Spinal cord (tissue), 10 donors: ENCODE data around the gene MTMR8. TPM values are rescaled to one million over a fixed set of nuclear protein-coding genes. Genes with fewer than 3 reads are reported as not detected.
"Not testable (repeated sequence)": the region's sequence is repeated elsewhere in the genome, so short reads cannot be mapped to it uniquely, and the experiment has no call there.

Source experiments
- DNase-seq, 6 donors: peaks; one replicate each; pipeline versions ENCODE4 v3.0.0 to v3.0.0-alpha.2; 2013 to 2015; ENCODE audit warnings: low spot score in 6 of 6, low read depth in 4 of 6
- H3K27ac ChIP-seq: one replicate; pipeline ENCODE4 v1.5.1; 2013; ENCODE audit warnings: low read depth, low read length, control low read depth
- H3K27me3 ChIP-seq: one replicate; pipeline ENCODE4 v1.6.1; 2013; ENCODE audit warnings: low read length; ENCODE audit not compliant: control insufficient read depth, insufficient read depth
- H3K36me3 ChIP-seq: one replicate; pipeline ENCODE4 v1.6.1; 2013; ENCODE audit warnings: low read length; ENCODE audit not compliant: control insufficient read depth, insufficient read depth
- H3K4me1 ChIP-seq: one replicate; pipeline ENCODE4 v1.6.1; 2013; ENCODE audit warnings: low read length; ENCODE audit not compliant: control insufficient read depth, insufficient read depth
- H3K4me3 ChIP-seq: one replicate; pipeline ENCODE4 v1.5.1; 2013; ENCODE audit warnings: low read depth, low read length, control low read depth
- H3K9me3 ChIP-seq: one replicate; pipeline ENCODE4 v1.6.1; 2013; ENCODE audit warnings: low read length; ENCODE audit not compliant: control insufficient read depth, insufficient read depth
- WGBS: methylation state at CpG from one replicate; pipeline ENCODE4 v1.1.5; 2013; ENCODE audit warnings: missing lambda C conversion rate; ENCODE audit not compliant: insufficient coverage; 5-methylcytosine and 5-hydroxymethylcytosine counted together
- polyA plus RNA-seq, 2 donors: library from polyadenylated mRNA; unstranded; fragments of 120-200 nt; gene quantifications; one replicate each; pipeline ENCODE4 v1.2.1, GENCODE V29; 2013; ENCODE audit not compliant: insufficient read length in 2 of 2
- total RNA-seq, 2 donors: library from RNA; depleted of rRNA in 1 of 2; stranded (reverse); fragments of 120-200 nt in 1 of 2; fragments of >200 nt in 1 of 2; gene quantifications; one replicate each; pipeline versions ENCODE4 v1.2.3 to v1.2.4, GENCODE V29; 2013 to 2014
- donor health status: healthy.

The MTMR8 gene
- total and polyA plus RNA-seq, 4 donors = 1.5 to 4.5 (median 2.9) TPM

GRCh38 chrX:64394059-64394873 is 986 bp downstream of the MTMR8 start:
- Histone ChIP-seq H3K4me1 (peaks cover 6% of the 10 kb centered on the region), H3K27me3 (no peaks in the 10 kb centered on the region), H3K36me3 (no peaks in the 10 kb centered on the region), H3K4me3 (peak overlapping the region; percentile 51), H3K9me3 (no peaks in the 10 kb centered on the region), H3K27ac (no peak overlapping the region)
- 17% methylated on average over 4 of the region's 12 CpGs for WGBS
- no peak for DNase-seq

- Histone ChIP-seq H3K4me1 (peaks cover under 1% of the 10 kb centered on the region), H3K9me3 (no peaks in the 10 kb centered on the region), H3K27ac (no peak overlapping the region), H3K4me3 (no peak overlapping the region), H3K27me3 (no peaks in the 10 kb centered on the region), H3K36me3 (no peaks in the 10 kb centered on the region)
- no peak for DNase-seq
Measured at GRCh38 chrX:64389489-64389888, 5.8 kb downstream of the MTMR8 start.

GRCh38 chrX:64380789-64381188 is 14.5 kb downstream of the MTMR8 start:
- not testable (repeated sequence) for H3K9me3 ChIP-seq, H3K4me3 ChIP-seq, H3K4me1 ChIP-seq, H3K27me3 ChIP-seq, H3K36me3 ChIP-seq, DNase-seq, H3K27ac ChIP-seq
- no CpG with 5 or more reads among the region's 4 CpGs for WGBS

GRCh38 chrX:64379924-64380323 is 15.3 kb downstream of the MTMR8 start:
- Histone ChIP-seq H3K4me3 (no peak overlapping the region), H3K9me3 (peaks cover 1% of the 10 kb centered on the region), H3K36me3 (no peaks in the 10 kb centered on the region), H3K27me3 (no peaks in the 10 kb centered on the region), H3K27ac (no peak overlapping the region), H3K4me1 (no peaks in the 10 kb centered on the region)
- no CpG with 5 or more reads among the region's 1 CpG for WGBS
- DNase-seq = no peak

DNA sequence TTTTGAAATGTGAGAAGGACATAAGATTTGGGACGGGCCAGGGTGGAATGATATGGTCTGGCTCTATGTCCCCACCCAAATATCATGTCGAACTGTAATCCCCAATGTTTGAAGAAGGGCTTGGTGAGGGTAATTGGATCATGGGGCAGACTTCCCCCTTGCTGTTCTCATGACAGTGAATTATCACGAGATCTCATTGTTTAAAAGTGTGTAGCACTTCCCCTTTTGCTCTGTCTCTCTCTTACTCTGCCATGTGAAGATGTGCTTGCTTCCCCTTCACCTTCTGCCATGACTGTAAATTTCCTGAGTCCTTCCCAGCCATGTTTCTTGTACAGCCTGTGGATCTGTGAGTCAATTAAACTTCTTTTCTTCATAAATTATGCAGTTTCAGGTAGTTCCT is 17.5 kb downstream of the MTMR8 start:
- no peaks in the 10 kb centered on the region for H3K4me1 ChIP-seq
- peaks cover 1% of the 10 kb centered on the region for H3K9me3 ChIP-seq
- no peaks in the 10 kb centered on the region for H3K36me3 ChIP-seq
- H3K4me3 ChIP-seq = no peak overlapping the region
- no peaks in the 10 kb centered on the region for H3K27me3 ChIP-seq
- WGBS = 77% methylated on average over 1 of the region's 3 CpGs
- no peak overlapping the region for H3K27ac ChIP-seq
- DNase-seq = no peak

DNA sequence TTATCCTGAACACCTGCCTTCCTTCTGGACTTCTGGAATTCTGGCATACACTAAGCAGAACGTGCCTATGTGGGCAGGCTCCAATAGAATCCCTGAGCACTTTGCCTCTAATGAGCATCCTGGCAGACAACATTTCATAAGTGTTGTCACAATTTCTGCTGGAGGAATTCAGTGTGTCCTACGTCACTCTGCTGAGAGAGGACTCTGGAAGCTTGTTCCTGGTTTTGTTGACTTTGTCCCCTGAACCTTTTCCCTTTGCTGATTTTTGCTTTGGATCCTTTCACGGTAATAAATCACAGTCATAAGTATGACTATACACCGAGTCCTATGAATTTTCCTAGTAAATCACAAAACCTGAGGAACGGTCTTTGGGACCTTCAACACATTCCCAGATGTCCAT is 43.2 kb downstream of the MTMR8 start:
- H3K4me1 ChIP-seq = no peaks in the 10 kb centered on the region
- 65% methylated on average over 5 of the region's 5 CpGs for WGBS
- H3K9me3 ChIP-seq = no peaks in the 10 kb centered on the region
- no peak overlapping the region for H3K27ac ChIP-seq
- no peak overlapping the region for H3K4me3 ChIP-seq
- no peaks in the 10 kb centered on the region for H3K36me3 ChIP-seq
- H3K27me3 ChIP-seq = no peaks in the 10 kb centered on the region
- DNase-seq = no peak

- H3K4me3 ChIP-seq = no peak overlapping the region
- no peaks in the 10 kb centered on the region for H3K36me3 ChIP-seq
- WGBS = no CpG with 5 or more reads among the region's 1 CpG
- no peaks in the 10 kb centered on the region for H3K9me3 ChIP-seq
- no peaks in the 10 kb centered on the region for H3K27me3 ChIP-seq
- no peak for DNase-seq
- H3K4me1 ChIP-seq = no peaks in the 10 kb centered on the region
- H3K27ac ChIP-seq = no peak overlapping the region
Measured at GRCh38 chrX:64350521-64350920, 44.7 kb downstream of the MTMR8 start.

DNA sequence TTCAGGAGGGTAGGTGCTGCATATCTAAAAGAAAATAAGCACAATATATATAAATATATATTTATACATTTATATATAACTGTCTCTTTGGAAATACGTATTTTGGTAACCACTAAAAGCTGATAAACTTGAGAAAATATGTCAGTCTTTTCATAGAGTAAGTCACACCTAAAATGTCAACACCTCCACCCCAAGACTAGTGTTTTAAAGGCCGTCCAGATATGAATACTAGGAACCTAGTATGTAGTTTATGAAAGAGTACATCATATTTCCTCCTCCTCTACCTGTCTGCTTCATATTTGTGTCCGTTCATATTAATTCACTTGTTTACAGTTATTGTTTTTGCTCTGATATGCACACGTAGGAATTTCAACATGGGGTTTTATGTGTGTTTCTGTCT is 45.2 kb downstream of the MTMR8 start:
- WGBS = no CpG with 5 or more reads among the region's 4 CpGs
- DNase-seq = no peak
- Histone ChIP-seq H3K4me3 (no peak overlapping the region), H3K27ac (no peak overlapping the region), H3K4me1 (no peaks in the 10 kb centered on the region), H3K27me3 (no peaks in the 10 kb centered on the region), H3K36me3 (no peaks in the 10 kb centered on the region), H3K9me3 (no peaks in the 10 kb centered on the region)

GRCh38 chrX:64342811-64343210 is 52.4 kb downstream of the MTMR8 start:
- Histone ChIP-seq H3K4me1 (no peaks in the 10 kb centered on the region), H3K9me3 (no peaks in the 10 kb centered on the region), H3K27ac (no peak overlapping the region), H3K27me3 (no peaks in the 10 kb centered on the region), H3K36me3 (no peaks in the 10 kb centered on the region), H3K4me3 (no peak overlapping the region)
- DNase-seq = no peak
- WGBS = no CpG with 5 or more reads among the region's 1 CpG

GRCh38 chrX:64338296-64338695 is 57.0 kb downstream of the MTMR8 start:
- Histone ChIP-seq H3K27ac (no peak overlapping the region), H3K36me3 (no peaks in the 10 kb centered on the region), H3K27me3 (no peaks in the 10 kb centered on the region), H3K9me3 (no peaks in the 10 kb centered on the region), H3K4me3 (no peak overlapping the region), H3K4me1 (no peaks in the 10 kb centered on the region)
- WGBS = 75% methylated on average over 1 of the region's 1 CpG
- DNase-seq = no peak
